Keratinocyte (primary cell): ENCODE measurements around the gene CALHM5.

Experiments
- CTCF ChIP-seq, 3 experiments: IDR thresholded peaks in 1 of 3; conservative IDR thresholded peaks in 1 of 3; optimal IDR thresholded peaks in 1 of 3; 2 replicates in 2 of 3; 3 replicates in 1 of 3; pipeline versions ENCODE3 to v1.5.1; 2011; ENCODE audit warnings: low read length in 3 of 3, mild to moderate bottlenecking in 3 of 3, moderate library complexity in 2 of 3, control low read depth in 1 of 3, inconsistent platforms in 1 of 3; ENCODE audit not compliant: insufficient read depth in 2 of 3; ENCODE audit errors: extremely low read depth in 1 of 3
- EZH2 ChIP-seq: IDR thresholded peaks from one replicate; pipeline ENCODE4 v1.6.1; 2012; ENCODE audit warnings: inconsistent platforms, mild to moderate bottlenecking, low read length, moderate library complexity

- TF ChIP-seq CTCF (optimal IDR thresholded peaks at IDR 0.05 in 1 of 3, IDR thresholded peaks at IDR 0.05 in 1 of 3, conservative IDR thresholded peaks at IDR 0.05 in 1 of 3; ENCODE audit: extremely low read depth in 1 of 3, insufficient read depth in 2 of 3, low read length in 3 of 3) = no peak
- TF ChIP-seq EZH2 = no peak
These were observed 35.3 kb upstream of the CALHM5 start for GRCh38 chr6:116476002-116476678.
